HEK293 (cell line): Measurements from ENCODE around the gene IGLON5.
A peak's percentile ranks its signal among the peaks of the same experiment; 100 is the strongest.

Experiments used
- CTCF ChIA-PET: fragments of 350-600 bp; formaldehyde crosslinking; extraction: SDS; loops from one replicate; lab custom pipeline; 2021; ENCODE audit warnings: antibody characterized with exemption; lab: Yijun Ruan, JAX
- POLR2A ChIA-PET: fragments of 300-600 bp; formaldehyde crosslinking; extraction: SDS; loops from one replicate; lab custom pipeline; 2020; ENCODE audit warnings: antibody characterized with exemption, inconsistent platforms; lab: Yijun Ruan, JAX
- H3K27ac ChIP-seq: fragments of 200-500 bp; sonication (Bioruptor generic); 2 replicates; pipeline ENCODE4 v1.5.1; 2014; ENCODE audit warnings: low read depth, low read length, control low read depth, inconsistent platforms; ENCODE audit errors: extremely low read depth
- H3K36me3 ChIP-seq, 2 experiments: fragments of 200-500 bp in 1 of 2; sonication (Bioruptor generic) in 1 of 2; 1 replicate in 1 of 2; 2 replicates in 1 of 2; pipeline ENCODE4 v1.5.1; 2014 to 2017; ENCODE audit warnings: inconsistent platforms in 2 of 2, low read length in 2 of 2; ENCODE audit not compliant: control insufficient read depth in 2 of 2, insufficient read depth in 1 of 2
- H3K4me1 ChIP-seq: fragments of 200-500 bp; sonication (Bioruptor generic); 2 replicates; pipeline ENCODE4 v1.5.1; 2014; ENCODE audit warnings: mild to moderate bottlenecking, low read length, inconsistent platforms; ENCODE audit not compliant: control insufficient read depth, insufficient read depth
- H3K4me3 ChIP-seq: 2 replicates; pipeline ENCODE4 v1.5.1; 2011; ENCODE audit warnings: low read depth, mild to moderate bottlenecking, control low read depth, low read length, moderate library complexity
- H3K9me3 ChIP-seq: fragments of 200-500 bp; sonication (Bioruptor generic); 2 replicates; pipeline ENCODE4 v1.5.1; 2014; ENCODE audit warnings: low read depth, low read length, inconsistent platforms; ENCODE audit not compliant: control insufficient read depth, insufficient read depth
- BCL11A ChIP-seq: fragments of 450-650 bp; formaldehyde crosslinking; IDR thresholded peaks from 2 replicates; pipeline ENCODE4 v1.5.1; 2016; ENCODE audit warnings: low read depth, missing biosample characterization, missing genetic modification characterization
- GFI1B ChIP-seq: fragments of 450-650 bp; formaldehyde crosslinking; IDR thresholded peaks from 2 replicates; pipeline ENCODE4 v1.5.1; 2016; ENCODE audit warnings: missing biosample characterization, missing genetic modification characterization
- GLIS2 ChIP-seq: fragments of 450-650 bp; formaldehyde crosslinking; IDR thresholded peaks from 2 replicates; pipeline ENCODE4 v1.5.1; 2016; ENCODE audit warnings: missing biosample characterization, missing genetic modification characterization
- KLF16 ChIP-seq: fragments of 450-650 bp; formaldehyde crosslinking; IDR thresholded peaks from 2 replicates; pipeline ENCODE4 v1.5.1; 2017; ENCODE audit warnings: missing biosample characterization, missing genetic modification characterization
- SP2 ChIP-seq: fragments of 450-650 bp; formaldehyde crosslinking; IDR thresholded peaks from 2 replicates; pipeline ENCODE4 v1.5.1; 2016; ENCODE audit warnings: missing biosample characterization, missing genetic modification characterization
- SP7 ChIP-seq: fragments of 450-650 bp; formaldehyde crosslinking; IDR thresholded peaks from 2 replicates; pipeline ENCODE4 v1.5.1; 2016; ENCODE audit warnings: missing biosample characterization, missing genetic modification characterization
- ZBTB21 ChIP-seq: fragments of 450-650 bp; formaldehyde crosslinking; IDR thresholded peaks from 2 replicates; pipeline ENCODE4 v1.5.1; 2017; ENCODE audit warnings: missing biosample characterization, missing genetic modification characterization
- ZBTB8A ChIP-seq: fragments of 450-650 bp; formaldehyde crosslinking; IDR thresholded peaks from 2 replicates; pipeline ENCODE4 v1.5.1; 2016; ENCODE audit warnings: missing biosample characterization, missing genetic modification characterization
- ZEB2 ChIP-seq: fragments of 450-650 bp; formaldehyde crosslinking; IDR thresholded peaks from 2 replicates; pipeline ENCODE4 v1.5.1; 2016; ENCODE audit warnings: missing biosample characterization, missing genetic modification characterization
- ZNF16 ChIP-seq: fragments of 450-650 bp; formaldehyde crosslinking; IDR thresholded peaks from 2 replicates; pipeline ENCODE4 v1.5.1; 2016; ENCODE audit warnings: low read depth, missing biosample characterization, missing genetic modification characterization
- ZNF19 ChIP-seq: fragments of 450-650 bp; formaldehyde crosslinking; IDR thresholded peaks from 2 replicates; pipeline ENCODE4; 2016; ENCODE audit warnings: missing biosample characterization, missing genetic modification characterization, low read depth
- ZNF248 ChIP-seq: fragments of 450-650 bp; formaldehyde crosslinking; IDR thresholded peaks from 2 replicates; pipeline ENCODE4 v1.5.1; 2017; ENCODE audit warnings: missing biosample characterization, missing genetic modification characterization
- ZNF354C ChIP-seq: fragments of 450-650 bp; formaldehyde crosslinking; IDR thresholded peaks from 2 replicates; pipeline ENCODE4 v1.5.1; 2016; ENCODE audit warnings: missing biosample characterization, missing genetic modification characterization, low read depth, borderline replicate concordance
- ZNF473 ChIP-seq: fragments of 450-650 bp; formaldehyde crosslinking; IDR thresholded peaks from 2 replicates; pipeline ENCODE4 v1.5.1; 2017; ENCODE audit warnings: missing biosample characterization, missing genetic modification characterization
- ZNF514 ChIP-seq: fragments of 450-650 bp; formaldehyde crosslinking; IDR thresholded peaks from 2 replicates; pipeline ENCODE4 v1.5.1; 2016; ENCODE audit warnings: missing biosample characterization, missing genetic modification characterization
- ZNF530 ChIP-seq: fragments of 450-650 bp; formaldehyde crosslinking; IDR thresholded peaks from 2 replicates; pipeline ENCODE4 v1.5.1; 2016; ENCODE audit warnings: low read depth, missing biosample characterization, missing genetic modification characterization
- ZNF837 ChIP-seq: fragments of 450-650 bp; formaldehyde crosslinking; IDR thresholded peaks from 2 replicates; pipeline ENCODE4 v1.5.1; 2016; ENCODE audit warnings: missing biosample characterization, missing genetic modification characterization
- ZSCAN30 ChIP-seq: fragments of 450-650 bp; IDR thresholded peaks from 2 replicates; pipeline ENCODE4 v1.5.1; 2018; ENCODE audit warnings: missing biosample characterization, mild to moderate bottlenecking, missing genetic modification characterization, moderate library complexity
- TF ChIP-seq, protein P1 (sequence below): fragments of 450-650 bp; formaldehyde crosslinking; IDR thresholded peaks from 2 replicates; pipeline ENCODE4 v1.5.1; 2016; ENCODE audit warnings: missing biosample characterization, missing genetic modification characterization
- TF ChIP-seq, protein P2 (sequence below): fragments of 450-650 bp; formaldehyde crosslinking; IDR thresholded peaks from 2 replicates; pipeline ENCODE4 v1.5.1; 2016; ENCODE audit warnings: missing biosample characterization, missing genetic modification characterization
- TF ChIP-seq, protein P3 (sequence below): fragments of 450-650 bp; formaldehyde crosslinking; optimal IDR thresholded peaks from 2 replicates; pipeline ENCODE3; 2016; ENCODE audit warnings: missing biosample characterization, mild to moderate bottlenecking, missing genetic modification characterization
- TF ChIP-seq, protein P4 (sequence below): fragments of 450-650 bp; formaldehyde crosslinking; IDR thresholded peaks from 2 replicates; pipeline ENCODE4 v1.5.1; 2016; ENCODE audit warnings: missing biosample characterization, missing genetic modification characterization
- TF ChIP-seq, protein P5 (sequence below): fragments of 450-650 bp; formaldehyde crosslinking; IDR thresholded peaks from 2 replicates; pipeline ENCODE4 v1.5.1; 2016; ENCODE audit warnings: missing biosample characterization, missing genetic modification characterization

Gene IGLON5

DNA sequence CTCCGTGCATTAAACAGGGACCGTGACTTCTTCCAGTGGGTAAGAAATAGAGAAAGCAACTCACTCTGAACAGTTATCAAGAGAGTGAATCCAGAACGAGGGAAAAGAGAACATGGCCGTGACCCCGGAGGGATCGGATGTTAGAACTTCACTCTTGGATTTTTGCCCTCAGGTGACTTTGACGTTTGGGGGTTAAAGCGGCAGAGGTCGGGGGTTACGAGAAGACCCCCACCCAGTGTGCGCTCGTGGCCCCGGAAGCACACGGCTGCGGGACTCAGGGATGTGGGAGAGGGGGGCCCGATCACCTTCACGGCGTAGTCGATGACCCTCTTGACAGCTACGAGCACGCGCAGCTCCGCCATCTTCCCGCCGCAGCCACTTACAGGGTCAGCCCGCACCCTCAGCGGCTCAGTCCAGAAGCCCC is 54.5 kb downstream of the IGLON5 start, which contains the start of gene ETFB (continued):
- TF ChIP-seq, protein P1, sequence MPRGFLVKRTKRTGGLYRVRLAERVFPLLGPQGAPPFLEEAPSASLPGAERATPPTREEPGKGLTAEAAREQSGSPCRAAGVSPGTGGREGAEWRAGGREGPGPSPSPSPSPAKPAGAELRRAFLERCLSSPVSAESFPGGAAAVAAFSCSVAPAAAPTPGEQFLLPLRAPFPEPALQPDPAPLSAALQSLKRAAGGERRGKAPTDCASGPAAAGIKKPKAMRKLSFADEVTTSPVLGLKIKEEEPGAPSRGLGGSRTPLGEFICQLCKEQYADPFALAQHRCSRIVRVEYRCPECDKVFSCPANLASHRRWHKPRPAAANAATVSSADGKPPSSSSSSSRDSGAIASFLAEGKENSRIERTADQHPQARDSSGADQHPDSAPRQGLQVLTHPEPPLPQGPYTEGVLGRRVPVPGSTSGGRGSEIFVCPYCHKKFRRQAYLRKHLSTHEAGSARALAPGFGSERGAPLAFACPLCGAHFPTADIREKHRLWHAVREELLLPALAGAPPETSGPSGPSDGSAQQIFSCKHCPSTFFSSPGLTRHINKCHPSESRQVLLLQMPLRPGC (tag by site-specific recombination), result 0 out of 2 replicates have a peak, but pooled peaks have one; percentile 18

DNA sequence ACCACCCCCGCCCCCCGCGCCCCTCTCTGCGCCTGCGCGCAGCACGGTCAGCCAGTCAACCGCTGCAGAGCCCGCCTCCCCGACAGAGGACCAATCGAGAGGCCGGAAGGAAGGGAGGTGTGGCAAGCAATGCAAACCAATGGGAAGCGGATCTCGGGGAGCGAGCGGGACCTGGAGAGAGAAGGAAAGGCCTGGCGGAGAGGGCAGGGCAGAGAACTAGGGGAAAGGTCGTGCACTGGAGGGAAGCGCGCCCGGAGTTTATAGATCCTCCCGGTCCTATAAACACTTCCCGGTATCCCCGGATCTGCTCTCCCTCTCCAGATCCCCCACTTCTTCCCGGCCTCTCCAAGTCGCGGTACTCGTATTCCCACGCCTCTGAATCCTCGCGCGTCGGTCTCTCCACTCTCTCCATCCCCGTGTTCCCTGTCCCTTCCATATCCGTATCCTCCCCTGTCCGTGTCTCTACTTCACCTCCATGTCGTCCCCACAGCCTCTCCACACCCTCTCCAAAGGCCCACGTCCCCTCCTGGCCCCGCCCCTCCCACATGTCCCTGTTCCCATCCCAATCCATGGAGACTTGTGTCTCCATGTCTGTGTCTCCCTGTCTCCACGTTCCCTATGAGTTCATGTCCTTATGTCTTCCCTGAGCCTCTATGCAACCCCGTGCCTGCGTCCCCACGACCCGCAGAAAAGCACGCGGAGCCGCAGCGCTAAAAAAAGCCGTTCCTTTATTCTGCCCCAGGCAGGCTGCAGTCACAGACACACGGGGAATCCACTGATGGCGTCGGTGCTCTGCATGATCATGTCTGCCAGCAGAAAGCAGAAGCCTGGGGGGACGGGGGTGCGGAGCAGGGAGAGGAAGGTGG is 55.2 kb downstream of the IGLON5 start:
- peaks cover 10% of the 10 kb centered on the region for H3K4me1 ChIP-seq
- CTCF ChIA-PET, result interaction anchor here (1.0 to 1.3 kb wide), 3 partner anchors 27 to 28 kb away, joined by 4 to 6 read pairs (median 5); no protein-coding TSS in a partner anchor
- peak overlapping the region; percentile 85 for H3K27ac ChIP-seq
- peak overlapping the region; percentile 77 for H3K4me3 ChIP-seq
- POLR2A ChIA-PET, result interaction anchor here (0.9 to 2.7 kb wide), 12 partner anchors 7 to 38 kb away, joined by 3 to 37 read pairs (median 8); partner anchors contain the start of gene VSIG10L
- H3K36me3 ChIP-seq, result no peaks in the 10 kb centered on the region; a peak in 1 of 3 replicates
- H3K9me3 ChIP-seq, result no peaks in the 10 kb centered on the region
- TF ChIP-seq ZBTB8A (no peak), ZNF530 (tag by site-specific recombination) (no peak), SP2 (peak; percentile 91), GFI1B (no peak), GLIS2 (no peak), ZNF473 (tag by site-specific recombination) (no peak), ZNF248 (tag by site-specific recombination) (no peak), BCL11A (tag by site-specific recombination) (peak; percentile 92), ZNF19 (no peak), ZNF16 (tag by site-specific recombination) (no peak), ZBTB21 (tag by site-specific recombination) (peak; percentile 49; the same call in 1 of the 2 replicates), ZSCAN30 (tag by site-specific recombination) (no peak), ZNF354C (no peak), SP7 (peak; percentile 38; the same call in 1 of the 2 replicates), ZEB2 (tag by site-specific recombination) (peak; percentile 77), ZNF837 (tag by site-specific recombination) (no peak), KLF16 (tag by site-specific recombination) (peak; percentile 78; the same call in 1 of the 2 replicates), ZNF514 (tag by site-specific recombination) (no peak)
- TF ChIP-seq, protein P2, sequence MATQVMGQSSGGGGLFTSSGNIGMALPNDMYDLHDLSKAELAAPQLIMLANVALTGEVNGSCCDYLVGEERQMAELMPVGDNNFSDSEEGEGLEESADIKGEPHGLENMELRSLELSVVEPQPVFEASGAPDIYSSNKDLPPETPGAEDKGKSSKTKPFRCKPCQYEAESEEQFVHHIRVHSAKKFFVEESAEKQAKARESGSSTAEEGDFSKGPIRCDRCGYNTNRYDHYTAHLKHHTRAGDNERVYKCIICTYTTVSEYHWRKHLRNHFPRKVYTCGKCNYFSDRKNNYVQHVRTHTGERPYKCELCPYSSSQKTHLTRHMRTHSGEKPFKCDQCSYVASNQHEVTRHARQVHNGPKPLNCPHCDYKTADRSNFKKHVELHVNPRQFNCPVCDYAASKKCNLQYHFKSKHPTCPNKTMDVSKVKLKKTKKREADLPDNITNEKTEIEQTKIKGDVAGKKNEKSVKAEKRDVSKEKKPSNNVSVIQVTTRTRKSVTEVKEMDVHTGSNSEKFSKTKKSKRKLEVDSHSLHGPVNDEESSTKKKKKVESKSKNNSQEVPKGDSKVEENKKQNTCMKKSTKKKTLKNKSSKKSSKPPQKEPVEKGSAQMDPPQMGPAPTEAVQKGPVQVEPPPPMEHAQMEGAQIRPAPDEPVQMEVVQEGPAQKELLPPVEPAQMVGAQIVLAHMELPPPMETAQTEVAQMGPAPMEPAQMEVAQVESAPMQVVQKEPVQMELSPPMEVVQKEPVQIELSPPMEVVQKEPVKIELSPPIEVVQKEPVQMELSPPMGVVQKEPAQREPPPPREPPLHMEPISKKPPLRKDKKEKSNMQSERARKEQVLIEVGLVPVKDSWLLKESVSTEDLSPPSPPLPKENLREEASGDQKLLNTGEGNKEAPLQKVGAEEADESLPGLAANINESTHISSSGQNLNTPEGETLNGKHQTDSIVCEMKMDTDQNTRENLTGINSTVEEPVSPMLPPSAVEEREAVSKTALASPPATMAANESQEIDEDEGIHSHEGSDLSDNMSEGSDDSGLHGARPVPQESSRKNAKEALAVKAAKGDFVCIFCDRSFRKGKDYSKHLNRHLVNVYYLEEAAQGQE, result peak; percentile 14; the same call in 1 of the 2 replicates
- TF ChIP-seq, protein P3, sequence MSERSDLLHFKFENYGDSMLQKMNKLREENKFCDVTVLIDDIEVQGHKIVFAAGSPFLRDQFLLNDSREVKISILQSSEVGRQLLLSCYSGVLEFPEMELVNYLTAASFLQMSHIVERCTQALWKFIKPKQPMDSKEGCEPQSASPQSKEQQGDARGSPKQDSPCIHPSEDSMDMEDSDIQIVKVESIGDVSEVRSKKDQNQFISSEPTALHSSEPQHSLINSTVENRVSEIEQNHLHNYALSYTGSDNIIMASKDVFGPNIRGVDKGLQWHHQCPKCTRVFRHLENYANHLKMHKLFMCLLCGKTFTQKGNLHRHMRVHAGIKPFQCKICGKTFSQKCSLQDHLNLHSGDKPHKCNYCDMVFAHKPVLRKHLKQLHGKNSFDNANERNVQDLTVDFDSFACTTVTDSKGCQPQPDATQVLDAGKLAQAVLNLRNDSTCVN (tag by site-specific recombination), result peak; percentile 55
- TF ChIP-seq, protein P4, sequence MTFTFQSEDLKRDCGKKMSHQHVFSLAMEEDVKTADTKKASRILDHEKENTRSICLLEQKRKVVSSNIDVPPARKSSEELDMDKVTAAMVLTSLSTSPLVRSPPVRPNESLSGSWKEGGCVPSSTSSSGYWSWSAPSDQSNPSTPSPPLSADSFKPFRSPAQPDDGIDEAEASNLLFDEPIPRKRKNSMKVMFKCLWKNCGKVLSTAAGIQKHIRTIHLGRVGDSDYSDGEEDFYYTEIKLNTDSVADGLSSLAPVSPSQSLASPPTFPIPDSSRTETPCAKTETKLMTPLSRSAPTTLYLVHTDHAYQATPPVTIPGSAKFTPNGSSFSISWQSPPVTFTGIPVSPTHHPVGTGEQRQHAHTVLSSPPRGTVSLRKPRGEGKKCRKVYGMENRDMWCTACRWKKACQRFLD (tag by site-specific recombination), result no peak
- TF ChIP-seq, protein P5, sequence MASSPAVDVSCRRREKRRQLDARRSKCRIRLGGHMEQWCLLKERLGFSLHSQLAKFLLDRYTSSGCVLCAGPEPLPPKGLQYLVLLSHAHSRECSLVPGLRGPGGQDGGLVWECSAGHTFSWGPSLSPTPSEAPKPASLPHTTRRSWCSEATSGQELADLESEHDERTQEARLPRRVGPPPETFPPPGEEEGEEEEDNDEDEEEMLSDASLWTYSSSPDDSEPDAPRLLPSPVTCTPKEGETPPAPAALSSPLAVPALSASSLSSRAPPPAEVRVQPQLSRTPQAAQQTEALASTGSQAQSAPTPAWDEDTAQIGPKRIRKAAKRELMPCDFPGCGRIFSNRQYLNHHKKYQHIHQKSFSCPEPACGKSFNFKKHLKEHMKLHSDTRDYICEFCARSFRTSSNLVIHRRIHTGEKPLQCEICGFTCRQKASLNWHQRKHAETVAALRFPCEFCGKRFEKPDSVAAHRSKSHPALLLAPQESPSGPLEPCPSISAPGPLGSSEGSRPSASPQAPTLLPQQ (tag by site-specific recombination), result peak; percentile 52
